ENCODE results near the gene CPA2.

The CPA2 gene

GRCh38 chr7:130294314-130294713 is 27.7 kb downstream of the CPA2 start:
- TF ChIP-seq CTCF (IDR thresholded peaks at IDR 0.05; ENCODE audit: low read length, missing control alignments) = no peak
- DNase-seq (ENCODE audit: low read depth) = no peak
- H3K4me3 ChIP-seq (replicated peaks; ENCODE audit: low read depth, low read length) = no peak overlapping the region

- TF ChIP-seq CTCF (IDR thresholded peaks at IDR 0.05; ENCODE audit: low read length, missing control alignments) = no peak
- no peak overlapping the region for H3K4me3 ChIP-seq (replicated peaks; ENCODE audit: low read depth, low read length)
- DNase-seq (ENCODE audit: low read depth) = no peak
These were observed 29.7 kb downstream of the CPA2 start for GRCh38 chr7:130296221-130296951.

GRCh38 chr7:130297628-130298543 is 31.2 kb downstream of the CPA2 start:
- TF ChIP-seq CTCF (IDR thresholded peaks at IDR 0.05; ENCODE audit: low read length, missing control alignments) = no peak
- no peak for DNase-seq (ENCODE audit: low read depth)
- H3K4me3 ChIP-seq (replicated peaks; ENCODE audit: low read depth, low read length) = no peak overlapping the region

- TF ChIP-seq CTCF (IDR thresholded peaks at IDR 0.05; ENCODE audit: low read length, missing control alignments) = no peak
- no peak for DNase-seq (ENCODE audit: low read depth)
- no peak overlapping the region for H3K4me3 ChIP-seq (replicated peaks; ENCODE audit: low read depth, low read length)
These were observed 32.1 kb downstream of the CPA2 start for GRCh38 chr7:130298544-130299326.

- no peak for TF ChIP-seq CTCF (IDR thresholded peaks at IDR 0.05; ENCODE audit: low read length, missing control alignments)
- no peak for DNase-seq (ENCODE audit: low read depth)
- H3K4me3 ChIP-seq (replicated peaks; ENCODE audit: low read depth, low read length) = no peak overlapping the region
These were observed 33.2 kb downstream of the CPA2 start for GRCh38 chr7:130299866-130300265.

GRCh38 chr7:130301501-130302020 is 34.9 kb downstream of the CPA2 start:
- H3K4me3 ChIP-seq (replicated peaks; ENCODE audit: low read depth, low read length) = no peak overlapping the region
- no peak for TF ChIP-seq CTCF (IDR thresholded peaks at IDR 0.05; ENCODE audit: low read length, missing control alignments)
- DNase-seq (ENCODE audit: low read depth) = no peak

All from fibroblast of pulmonary artery (primary cell).